ENCODE measurements around the gene ENOX1. TPM values are rescaled to one million over a fixed set of nuclear protein-coding genes. Genes with fewer than 3 reads are reported as not detected.

ENOX1 gene
- total and polyA plus RNA-seq, 2 of the 8 experiments (the other 6 are each of a cell fraction or from before 2014, with no cell fraction given), result 0.23 to 0.37 TPM

DNA sequence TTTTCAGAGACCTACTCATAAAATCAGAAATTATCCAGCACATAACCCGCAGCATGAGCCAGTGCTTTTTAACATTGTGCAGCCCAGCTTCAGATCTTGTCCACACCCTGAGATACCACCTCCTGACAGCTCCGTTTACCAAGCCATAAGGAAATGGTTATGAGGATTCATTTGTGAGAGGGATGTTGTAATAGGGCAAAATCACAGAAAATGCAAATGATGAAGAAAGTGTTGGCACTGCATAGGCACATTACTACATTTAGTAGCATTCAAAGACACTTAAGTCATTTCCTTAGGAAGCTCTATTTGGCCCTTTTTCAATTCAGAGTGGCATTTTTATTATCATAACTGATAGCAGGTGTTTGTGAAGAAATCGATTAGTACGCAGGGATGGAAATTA, 485.9 kb downstream of the ENOX1 start:
- H4K20me1 ChIP-seq (replicated peaks in 1 of 2; ENCODE audit: control insufficient read depth in 1 of 2, insufficient read depth in 2 of 2, low read length in 2 of 2), result no peaks in the 10 kb centered on the region
- peak overlapping the region; percentile 24; the same call in 1 of the 2 replicates for H2AFZ ChIP-seq (ENCODE audit: low read length)
- H4K91ac ChIP-seq (replicated peaks; ENCODE audit: insufficient read length, low read length), result no peak overlapping the region
- no peak overlapping the region for H3K4ac ChIP-seq (replicated peaks; ENCODE audit: insufficient read length, low read depth, low read length)
- no peak overlapping the region for H3K9ac ChIP-seq (replicated peaks in 1 of 4; ENCODE audit: extremely low read depth in 1 of 4, low read depth in 3 of 4, low read length in 3 of 4)
- no peak overlapping the region for H2BK12ac ChIP-seq (ENCODE audit: low read depth, low read length)
- no peak overlapping the region for H3K27ac ChIP-seq (ENCODE audit: low read depth, low read length)
- no peaks in the 10 kb centered on the region; a peak in 1 of 7 replicates for H3K27me3 ChIP-seq (replicated peaks in 1 of 4; ENCODE audit: control insufficient read depth in 3 of 4, extremely low read depth in 1 of 4, insufficient read depth in 3 of 4, low read length in 3 of 4)
- DNase-seq (ENCODE audit: low read depth in 1 of 2, low spot score in 2 of 2), result no peak
- H3K18ac ChIP-seq (ENCODE audit: extremely low read depth, low read length), result no peak overlapping the region
- POLR2A ChIA-PET (ENCODE audit: partially characterized antibody), result no interaction called here
- no peaks in the 10 kb centered on the region for H3K9me3 ChIP-seq (ENCODE audit: insufficient read depth in 2 of 2, low read depth in 1 of 2, low read length in 1 of 2)
- H3K14ac ChIP-seq (ENCODE audit: insufficient read length), result no peak overlapping the region
- FAIRE-seq, result no peak
- CTCF ChIA-PET (ENCODE audit: partially characterized antibody), result interaction anchor here (0.7 to 1.5 kb wide), 4 partner anchors 9 to 490 kb away, joined by 3 to 4 read pairs (median 3); no protein-coding TSS in a partner anchor
- H4K5ac ChIP-seq (ENCODE audit: insufficient read length, low read depth, low read length), result no peak overlapping the region
- no peak for TF ChIP-seq PHF8 (conservative IDR thresholded peaks at IDR 0.05; ENCODE audit: low read depth, low read length)
- TF ChIP-seq TAF1 (IDR thresholded peaks at IDR 0.05; ENCODE audit: low read depth, low read length), result no peak
- TF ChIP-seq EP300 (IDR thresholded peaks at IDR 0.05; ENCODE audit: borderline replicate concordance in 1 of 2, low read depth in 2 of 2, low read length in 2 of 2), result no peak
- TF ChIP-seq POLR2AphosphoS5 (IDR thresholded peaks at IDR 0.05; ENCODE audit: low read depth, low read length), result no peak
- no peak for TF ChIP-seq SIN3A (conservative IDR thresholded peaks at IDR 0.05 in 1 of 2, IDR thresholded peaks at IDR 0.05 in 1 of 2; ENCODE audit: low read depth in 1 of 2, low read length in 2 of 2)
- TF ChIP-seq GTF2F1 (IDR thresholded peaks at IDR 0.05; ENCODE audit: borderline replicate concordance, low read depth, low read length), result no peak
- TF ChIP-seq CBX5 (IDR thresholded peaks at IDR 0.05; ENCODE audit: low read depth, low read length), result no peak
- TF ChIP-seq, protein P1, sequence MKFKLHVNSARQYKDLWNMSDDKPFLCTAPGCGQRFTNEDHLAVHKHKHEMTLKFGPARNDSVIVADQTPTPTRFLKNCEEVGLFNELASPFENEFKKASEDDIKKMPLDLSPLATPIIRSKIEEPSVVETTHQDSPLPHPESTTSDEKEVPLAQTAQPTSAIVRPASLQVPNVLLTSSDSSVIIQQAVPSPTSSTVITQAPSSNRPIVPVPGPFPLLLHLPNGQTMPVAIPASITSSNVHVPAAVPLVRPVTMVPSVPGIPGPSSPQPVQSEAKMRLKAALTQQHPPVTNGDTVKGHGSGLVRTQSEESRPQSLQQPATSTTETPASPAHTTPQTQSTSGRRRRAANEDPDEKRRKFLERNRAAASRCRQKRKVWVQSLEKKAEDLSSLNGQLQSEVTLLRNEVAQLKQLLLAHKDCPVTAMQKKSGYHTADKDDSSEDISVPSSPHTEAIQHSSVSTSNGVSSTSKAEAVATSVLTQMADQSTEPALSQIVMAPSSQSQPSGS (IDR thresholded peaks at IDR 0.05; ENCODE audit: low read length), result no peak
- TF ChIP-seq TBP (IDR thresholded peaks at IDR 0.05; ENCODE audit: low read depth, low read length), result no peak
- no peak for TF ChIP-seq JUN (IDR thresholded peaks at IDR 0.05; ENCODE audit: low read depth, low read length)
- TF ChIP-seq SIRT6 (IDR thresholded peaks at IDR 0.05; ENCODE audit: low read length), result no peak
- no peak for TF ChIP-seq CTBP2 (IDR thresholded peaks at IDR 0.05; ENCODE audit: borderline replicate concordance, insufficient read depth, insufficient read length, low read length)
- H2BK5ac ChIP-seq (ENCODE audit: low read depth, low read length), result no peak overlapping the region
- no peak overlapping the region for H4K8ac ChIP-seq (ENCODE audit: extremely low read depth, insufficient read depth, low read length)
- H2BK20ac ChIP-seq (ENCODE audit: low read length), result no peak overlapping the region
- no peaks in the 10 kb centered on the region for H3K23me2 ChIP-seq (ENCODE audit: low read depth, low read length)
- H2BK120ac ChIP-seq (replicated peaks; ENCODE audit: low read depth, low read length), result no peak overlapping the region
- H2AK5ac ChIP-seq (ENCODE audit: low read depth, low read length), result no peak overlapping the region
- H2BK15ac ChIP-seq (ENCODE audit: low read length), result no peak overlapping the region
- H3K4me1 ChIP-seq (replicated peaks in 1 of 4; ENCODE audit: control insufficient read depth in 3 of 4, insufficient read depth in 4 of 4, low read length in 3 of 4), result peaks cover 0 to 4% (median 0%) of the 10 kb centered on the region in 4 experiments; a peak in 1 of 7 replicates
- H3K4me2 ChIP-seq (ENCODE audit: insufficient read depth in 1 of 2, low read depth in 2 of 2, low read length in 2 of 2), result no peak overlapping the region
- H3K56ac ChIP-seq (replicated peaks; ENCODE audit: insufficient read length, low read depth, low read length), result no peak overlapping the region
- no peak overlapping the region for H3K4me3 ChIP-seq (ENCODE audit: extremely low read depth in 1 of 4, insufficient read depth in 2 of 4, low read depth in 3 of 4, low read length in 4 of 4)
- no peak overlapping the region for H3K23ac ChIP-seq (ENCODE audit: insufficient read length)
- H3K79me1 ChIP-seq (ENCODE audit: low read depth, low read length), result no peaks in the 10 kb centered on the region
- no peaks in the 10 kb centered on the region for H3K79me2 ChIP-seq (ENCODE audit: control insufficient read depth in 1 of 2, insufficient read depth in 2 of 2, low read length in 2 of 2)
- no peaks in the 10 kb centered on the region for H3K36me3 ChIP-seq (ENCODE audit: control insufficient read depth in 2 of 4, insufficient read depth in 4 of 4, low read length in 3 of 4)
- WGBS, 2 experiments (ENCODE audit: extremely low coverage in 1 of 2, insufficient coverage in 1 of 2, insufficient read length in 1 of 2, insufficient replicate concordance in 2 of 2, low coverage in 1 of 2, low lambda C conversion rate in 2 of 2, missing lambda C conversion rate in 1 of 2), result 87% methylated on average over 4 of the region's 4 CpGs; no CpG with 5 or more reads in 1 of the 2 experiments

All from H1 (cell line).